HepG2 (cell line): ENCODE results near the gene ZNF264. TPM values are rescaled to one million over a fixed set of nuclear protein-coding genes. Genes with fewer than 3 reads are reported as not detected.

Source experiments
- DR1 ChIP-seq: sonication (generic); formaldehyde crosslinking; IDR thresholded peaks from 2 replicates; pipeline ENCODE4 v1.8.0; 2021; ENCODE audit warnings: mild to moderate bottlenecking, missing genetic modification reagents, inconsistent platforms
- FOSL1 ChIP-seq: sonication (generic); formaldehyde crosslinking; IDR thresholded peaks from 2 replicates; pipeline ENCODE4 v1.9.0; 2021; ENCODE audit warnings: missing genetic modification reagents, borderline replicate concordance
- FOXK2 ChIP-seq: fragments of 450-650 bp; IDR thresholded peaks from 2 replicates; pipeline ENCODE4 v1.6.1; 2016
- GATAD2A ChIP-seq: IDR thresholded peaks from 2 replicates; pipeline ENCODE4 v1.6.1; 2016
- KDM3A ChIP-seq: IDR thresholded peaks from 2 replicates; pipeline ENCODE4 v1.6.1; 2018; ENCODE audit warnings: low read depth, missing compliant biosample characterization
- KLF15 ChIP-seq: sonication (generic); formaldehyde crosslinking; IDR thresholded peaks from 2 replicates; pipeline ENCODE4 v1.8.1; 2023; ENCODE audit warnings: borderline replicate concordance, mild to moderate bottlenecking, inconsistent platforms, missing genetic modification reagents, mixed read lengths
- NR2F1 ChIP-seq, 2 experiments: fragments of 450-650 bp in 1 of 2; formaldehyde crosslinking in 1 of 2; IDR thresholded peaks; 2 replicates each; pipeline versions ENCODE4 v1.5.0 to v1.6.1; 2016 to 2020; ENCODE audit warnings: mild to moderate bottlenecking in 1 of 2, missing compliant biosample characterization in 1 of 2, missing genetic modification reagents in 1 of 2, moderate library complexity in 1 of 2
- RCOR2 ChIP-seq: IDR thresholded peaks from 2 replicates; pipeline ENCODE4 v1.6.1; 2016; ENCODE audit warnings: missing biosample characterization, missing genetic modification reagents
- TCF7L2 ChIP-seq: IDR thresholded peaks from 2 replicates; pipeline ENCODE4 v1.6.1; 2011; ENCODE audit warnings: mild to moderate bottlenecking, low read depth, low read length, moderate library complexity
- THAP7 ChIP-seq: sonication (generic); formaldehyde crosslinking; IDR thresholded peaks from 2 replicates; pipeline ENCODE4 v1.8.1; 2023; ENCODE audit warnings: mild to moderate bottlenecking, missing genetic modification reagents
- ZMYM3 ChIP-seq: sonication (generic); formaldehyde crosslinking; IDR thresholded peaks from 2 replicates; pipeline ENCODE4 v1.5.1; 2020; ENCODE audit warnings: mild to moderate bottlenecking, missing genetic modification reagents
- ZNF121 ChIP-seq: sonication (generic); formaldehyde crosslinking; IDR thresholded peaks from 2 replicates; pipeline ENCODE4 v1.5.0; 2020; ENCODE audit warnings: mild to moderate bottlenecking, missing genetic modification reagents
- ZNF281 ChIP-seq: sonication (generic); formaldehyde crosslinking; IDR thresholded peaks from 2 replicates; pipeline ENCODE4 v1.4.0; 2020; ENCODE audit warnings: missing genetic modification reagents, borderline replicate concordance
- ZNF343 ChIP-seq: sonication (generic); formaldehyde crosslinking; IDR thresholded peaks from 2 replicates; pipeline ENCODE4 v1.4.0; 2020; ENCODE audit warnings: mild to moderate bottlenecking, missing genetic modification reagents
- ZNF652 ChIP-seq: IDR thresholded peaks from 2 replicates; pipeline ENCODE4 v1.6.1; 2016; ENCODE audit warnings: low read depth, borderline replicate concordance
- ZNF737 ChIP-seq: sonication (generic); formaldehyde crosslinking; IDR thresholded peaks from 2 replicates; pipeline ENCODE4 v1.5.0; 2020; ENCODE audit warnings: missing genetic modification reagents, mild to moderate bottlenecking, borderline replicate concordance
- ZNF850 ChIP-seq: sonication (generic); formaldehyde crosslinking; conservative IDR thresholded peaks from 2 replicates; pipeline ENCODE4 v1.9.0; 2021; ENCODE audit warnings: mild to moderate bottlenecking, missing genetic modification reagents
- ZSCAN5A ChIP-seq: sonication (generic); formaldehyde crosslinking; IDR thresholded peaks from 2 replicates; pipeline ENCODE4 v1.8.0; 2022; ENCODE audit warnings: mild to moderate bottlenecking, missing genetic modification reagents, borderline replicate concordance
- polyA plus RNA-seq, 8 experiments: library from polyadenylated mRNA; depleted of rRNA in 3 of 8; stranded (reverse) in 7 of 8; unstranded in 1 of 8; fragments of >200 nt; fragmentation: Illumina TruSeq in 4 of 8; extraction: Trizol in 4 of 8; gene quantifications; 2 replicates each; pipeline versions ENCODE4 v1.2.1 to v1.2.3, GENCODE V29; 2011 to 2016; ENCODE audit warnings: low read depth in 4 of 8, missing spikeins in 1 of 8, mixed read lengths in 1 of 8; ENCODE audit not compliant: insufficient read depth in 1 of 8
- total RNA-seq, 5 experiments: library from RNA; depleted of rRNA; stranded (reverse); fragments of >200 nt; fragmentation: Illumina TruSeq; extraction: Trizol; gene quantifications; 2 replicates each; pipeline ENCODE4 v1.2.3, GENCODE V29; 2016; ENCODE audit warnings: low read depth in 1 of 5
- TF ChIP-seq, protein P1 (sequence below): sonication (generic); formaldehyde crosslinking; IDR thresholded peaks from 2 replicates; pipeline ENCODE4 v1.4.0; 2020; ENCODE audit warnings: low read depth, mild to moderate bottlenecking, missing genetic modification reagents
- TF ChIP-seq, protein P2 (sequence below): sonication (generic); formaldehyde crosslinking; IDR thresholded peaks from 2 replicates; pipeline ENCODE4 v1.4.0; 2020; ENCODE audit warnings: missing genetic modification reagents
- TF ChIP-seq, protein P3 (sequence below): sonication (generic); formaldehyde crosslinking; conservative IDR thresholded peaks from 2 replicates; pipeline ENCODE4 v1.8.0; 2022; ENCODE audit warnings: missing genetic modification reagents

The ZNF264 gene
- total and polyA plus RNA-seq, 2 of the 13 experiments (the other 11 are each of a cell fraction or from before 2014, with no cell fraction given) = 3.5 to 17.6 TPM

DNA sequence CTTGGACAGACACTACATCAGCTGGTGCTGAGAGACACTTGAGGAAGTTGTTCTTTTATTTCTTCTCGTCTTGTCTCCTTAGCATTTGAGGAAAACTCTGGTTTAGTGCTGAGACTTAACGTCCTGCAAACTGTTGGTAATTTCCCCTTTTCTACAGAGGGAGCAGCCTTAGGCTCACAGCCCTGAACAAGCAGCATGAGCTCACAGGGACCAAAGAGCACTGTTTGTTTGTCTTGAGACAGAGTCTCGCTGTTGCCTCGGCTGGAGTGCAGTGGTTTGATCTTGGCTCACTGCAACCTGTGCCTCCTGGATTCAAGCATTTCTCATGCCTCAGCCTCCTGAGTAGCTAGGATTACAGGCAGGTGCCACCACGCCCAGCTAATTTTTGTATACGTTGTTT lies 54.7 kb downstream of the ZNF264 start (continued):
- no peak for TF ChIP-seq TCF7L2
- TF ChIP-seq KLF15 = no peak
- no peak for TF ChIP-seq ZSCAN5A (CRISPR knock-in tag)
- TF ChIP-seq DR1 (CRISPR knock-in tag) = no peak
- 0 out of 2 replicates have a peak, but pooled peaks have one; percentile 34 for TF ChIP-seq ZMYM3 (CRISPR knock-in tag)
- TF ChIP-seq ZNF850 (CRISPR knock-in tag) = no peak
- TF ChIP-seq NR2F1 (CRISPR knock-in tag; IDR thresholded peaks at IDR 0.05) = no peak
- no peak for TF ChIP-seq ZNF121 (CRISPR knock-in tag)
- no peak for TF ChIP-seq ZNF737 (CRISPR knock-in tag)
- TF ChIP-seq ZNF281 = no peak
- peak; percentile 69; the same call in 1 of the 2 replicates for TF ChIP-seq GATAD2A (CRISPR knock-in tag)
- TF ChIP-seq ZNF343 (CRISPR knock-in tag) = no peak
- TF ChIP-seq, protein P1, sequence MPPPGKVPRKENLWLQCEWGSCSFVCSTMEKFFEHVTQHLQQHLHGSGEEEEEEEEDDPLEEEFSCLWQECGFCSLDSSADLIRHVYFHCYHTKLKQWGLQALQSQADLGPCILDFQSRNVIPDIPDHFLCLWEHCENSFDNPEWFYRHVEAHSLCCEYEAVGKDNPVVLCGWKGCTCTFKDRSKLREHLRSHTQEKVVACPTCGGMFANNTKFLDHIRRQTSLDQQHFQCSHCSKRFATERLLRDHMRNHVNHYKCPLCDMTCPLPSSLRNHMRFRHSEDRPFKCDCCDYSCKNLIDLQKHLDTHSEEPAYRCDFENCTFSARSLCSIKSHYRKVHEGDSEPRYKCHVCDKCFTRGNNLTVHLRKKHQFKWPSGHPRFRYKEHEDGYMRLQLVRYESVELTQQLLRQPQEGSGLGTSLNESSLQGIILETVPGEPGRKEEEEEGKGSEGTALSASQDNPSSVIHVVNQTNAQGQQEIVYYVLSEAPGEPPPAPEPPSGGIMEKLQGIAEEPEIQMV (CRISPR knock-in tag) = no peak
- TF ChIP-seq RCOR2 (CRISPR knock-in tag) = peak; percentile 46; the same call in 1 of the 2 replicates
- TF ChIP-seq ZNF652 (CRISPR knock-in tag) = no peak
- TF ChIP-seq, protein P2, sequence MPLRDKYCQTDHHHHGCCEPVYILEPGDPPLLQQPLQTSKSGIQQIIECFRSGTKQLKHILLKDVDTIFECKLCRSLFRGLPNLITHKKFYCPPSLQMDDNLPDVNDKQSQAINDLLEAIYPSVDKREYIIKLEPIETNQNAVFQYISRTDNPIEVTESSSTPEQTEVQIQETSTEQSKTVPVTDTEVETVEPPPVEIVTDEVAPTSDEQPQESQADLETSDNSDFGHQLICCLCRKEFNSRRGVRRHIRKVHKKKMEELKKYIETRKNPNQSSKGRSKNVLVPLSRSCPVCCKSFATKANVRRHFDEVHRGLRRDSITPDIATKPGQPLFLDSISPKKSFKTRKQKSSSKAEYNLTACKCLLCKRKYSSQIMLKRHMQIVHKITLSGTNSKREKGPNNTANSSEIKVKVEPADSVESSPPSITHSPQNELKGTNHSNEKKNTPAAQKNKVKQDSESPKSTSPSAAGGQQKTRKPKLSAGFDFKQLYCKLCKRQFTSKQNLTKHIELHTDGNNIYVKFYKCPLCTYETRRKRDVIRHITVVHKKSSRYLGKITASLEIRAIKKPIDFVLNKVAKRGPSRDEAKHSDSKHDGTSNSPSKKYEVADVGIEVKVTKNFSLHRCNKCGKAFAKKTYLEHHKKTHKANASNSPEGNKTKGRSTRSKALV = no peak
- TF ChIP-seq, protein P3, sequence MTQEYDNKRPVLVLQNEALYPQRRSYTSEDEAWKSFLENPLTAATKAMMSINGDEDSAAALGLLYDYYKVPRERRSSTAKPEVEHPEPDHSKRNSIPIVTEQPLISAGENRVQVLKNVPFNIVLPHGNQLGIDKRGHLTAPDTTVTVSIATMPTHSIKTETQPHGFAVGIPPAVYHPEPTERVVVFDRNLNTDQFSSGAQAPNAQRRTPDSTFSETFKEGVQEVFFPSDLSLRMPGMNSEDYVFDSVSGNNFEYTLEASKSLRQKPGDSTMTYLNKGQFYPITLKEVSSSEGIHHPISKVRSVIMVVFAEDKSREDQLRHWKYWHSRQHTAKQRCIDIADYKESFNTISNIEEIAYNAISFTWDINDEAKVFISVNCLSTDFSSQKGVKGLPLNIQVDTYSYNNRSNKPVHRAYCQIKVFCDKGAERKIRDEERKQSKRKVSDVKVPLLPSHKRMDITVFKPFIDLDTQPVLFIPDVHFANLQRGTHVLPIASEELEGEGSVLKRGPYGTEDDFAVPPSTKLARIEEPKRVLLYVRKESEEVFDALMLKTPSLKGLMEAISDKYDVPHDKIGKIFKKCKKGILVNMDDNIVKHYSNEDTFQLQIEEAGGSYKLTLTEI (CRISPR knock-in tag) = no peak
- no peak for TF ChIP-seq THAP7
- TF ChIP-seq KDM3A (CRISPR knock-in tag) = no peak
- TF ChIP-seq FOXK2 = no peak
- no peak for TF ChIP-seq FOSL1 (CRISPR knock-in tag)
